Glutamatergic neuron (in vitro differentiated cells): ENCODE data around the gene ATG4D. TPM values are rescaled to one million over a fixed set of nuclear protein-coding genes. Genes with fewer than 3 reads are reported as not detected.

ENCODE experiments used
- DNase-seq: peaks from one replicate; pipeline ENCODE4 v3.0.0; 2022
- H3K27ac Mint-ChIP-seq: one replicate; pipeline ENCODE4 v1.8.0; 2020; ENCODE audit warnings: mild to moderate bottlenecking, mixed read lengths, inconsistent platforms; ENCODE audit not compliant: unreplicated experiment
- H3K27me3 Mint-ChIP-seq: one replicate; pipeline ENCODE4 v1.8.0; 2020; ENCODE audit warnings: mild to moderate bottlenecking, moderate library complexity, mixed read lengths, inconsistent platforms; ENCODE audit not compliant: unreplicated experiment
- H3K36me3 Mint-ChIP-seq: one replicate; pipeline ENCODE4 v1.8.0; 2020; ENCODE audit warnings: mild to moderate bottlenecking, mixed read lengths, inconsistent platforms; ENCODE audit not compliant: unreplicated experiment
- H3K4me1 Mint-ChIP-seq: one replicate; pipeline ENCODE4 v1.8.0; 2020; ENCODE audit warnings: mild to moderate bottlenecking, low read depth, mixed read lengths, inconsistent platforms; ENCODE audit not compliant: unreplicated experiment
- H3K4me3 Mint-ChIP-seq: one replicate; pipeline ENCODE4 v1.8.0; 2020; ENCODE audit warnings: mild to moderate bottlenecking, mixed read lengths, inconsistent platforms; ENCODE audit not compliant: unreplicated experiment
- H3K9me3 Mint-ChIP-seq: one replicate; pipeline ENCODE4 v1.8.0; 2020; ENCODE audit warnings: mild to moderate bottlenecking, moderate library complexity, mixed read lengths, inconsistent platforms; ENCODE audit not compliant: unreplicated experiment
- total RNA-seq: library from RNA; stranded (reverse); fragmentation: NEBNext Ultra II Directional; extraction: Animal tissue kit (Norgen Biotek cat#: 25700); gene quantifications from one replicate; pipeline ENCODE4 v1.2.1, GENCODE V29; 2021; ENCODE audit not compliant: unreplicated experiment
- TF ChIP-seq, protein P1 (sequence below): fragments of 200-600 bp; sonication (generic); IDR thresholded peaks from one replicate; pipeline ENCODE4 v1.5.0; 2021; ENCODE audit not compliant: partially characterized antibody, unreplicated experiment

The ATG4D gene
- total RNA-seq, 1 donor from 2014 or later, result 56.1 TPM

DNA sequence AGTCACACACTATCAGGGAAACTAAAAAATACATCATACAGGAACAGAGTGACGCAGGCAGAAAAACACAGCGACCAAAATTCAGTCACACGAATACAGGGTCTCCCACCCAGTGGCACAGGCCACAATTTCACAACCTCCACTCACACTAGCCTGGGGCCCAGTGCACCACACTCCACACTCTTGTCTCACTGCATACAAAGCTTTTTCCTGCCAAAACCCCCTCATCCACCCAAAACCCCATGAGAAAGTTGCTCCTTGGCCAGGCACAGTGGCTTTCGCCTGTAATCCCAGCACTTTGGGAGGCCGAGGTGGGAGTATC is 27.7 kb upstream of the ATG4D start:
- Mint-ChIP-seq H3K4me3 (peak overlapping the region; percentile 3), H3K9me3 (peaks cover 6% of the 10 kb centered on the region), H3K4me1 (peaks cover 11% of the 10 kb centered on the region), H3K27ac (no peak overlapping the region), H3K36me3 (peaks cover 5% of the 10 kb centered on the region), H3K27me3 (peaks cover 32% of the 10 kb centered on the region)
- TF ChIP-seq, protein P1, sequence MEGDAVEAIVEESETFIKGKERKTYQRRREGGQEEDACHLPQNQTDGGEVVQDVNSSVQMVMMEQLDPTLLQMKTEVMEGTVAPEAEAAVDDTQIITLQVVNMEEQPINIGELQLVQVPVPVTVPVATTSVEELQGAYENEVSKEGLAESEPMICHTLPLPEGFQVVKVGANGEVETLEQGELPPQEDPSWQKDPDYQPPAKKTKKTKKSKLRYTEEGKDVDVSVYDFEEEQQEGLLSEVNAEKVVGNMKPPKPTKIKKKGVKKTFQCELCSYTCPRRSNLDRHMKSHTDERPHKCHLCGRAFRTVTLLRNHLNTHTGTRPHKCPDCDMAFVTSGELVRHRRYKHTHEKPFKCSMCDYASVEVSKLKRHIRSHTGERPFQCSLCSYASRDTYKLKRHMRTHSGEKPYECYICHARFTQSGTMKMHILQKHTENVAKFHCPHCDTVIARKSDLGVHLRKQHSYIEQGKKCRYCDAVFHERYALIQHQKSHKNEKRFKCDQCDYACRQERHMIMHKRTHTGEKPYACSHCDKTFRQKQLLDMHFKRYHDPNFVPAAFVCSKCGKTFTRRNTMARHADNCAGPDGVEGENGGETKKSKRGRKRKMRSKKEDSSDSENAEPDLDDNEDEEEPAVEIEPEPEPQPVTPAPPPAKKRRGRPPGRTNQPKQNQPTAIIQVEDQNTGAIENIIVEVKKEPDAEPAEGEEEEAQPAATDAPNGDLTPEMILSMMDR, result no peak
- DNase-seq, result no peak

DNA sequence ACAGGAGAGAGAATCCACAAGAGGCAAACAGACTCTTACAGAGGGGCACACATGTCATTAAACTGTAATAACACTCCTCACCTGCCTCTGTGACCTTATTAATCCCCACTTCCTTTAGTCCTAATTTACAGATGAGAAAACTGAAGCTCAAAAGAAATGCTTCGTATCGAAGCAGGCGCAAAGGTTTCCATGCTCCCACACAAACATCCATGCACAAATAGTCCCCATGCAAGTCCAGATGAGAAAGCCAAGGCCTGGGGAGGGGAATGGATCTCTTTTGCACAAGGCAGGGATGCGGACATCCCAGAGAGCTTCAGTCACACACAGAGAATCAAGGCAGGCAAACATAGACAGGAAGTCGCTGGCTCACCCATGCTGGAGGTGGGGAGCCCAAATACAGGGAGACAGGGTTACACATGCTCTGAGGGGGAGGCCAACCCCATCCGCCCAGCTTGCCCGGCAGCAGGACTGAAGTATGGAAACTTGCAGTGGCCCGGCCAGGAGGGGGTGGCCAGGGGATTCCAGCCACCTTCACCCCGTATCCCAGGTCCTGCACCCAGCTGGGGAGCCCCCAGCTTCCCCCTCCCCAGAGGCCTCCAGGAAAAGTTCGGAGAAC is 26.9 kb upstream of the ATG4D start:
- TF ChIP-seq, protein P1, result no peak
- no peak overlapping the region for H3K27ac Mint-ChIP-seq

DNA sequence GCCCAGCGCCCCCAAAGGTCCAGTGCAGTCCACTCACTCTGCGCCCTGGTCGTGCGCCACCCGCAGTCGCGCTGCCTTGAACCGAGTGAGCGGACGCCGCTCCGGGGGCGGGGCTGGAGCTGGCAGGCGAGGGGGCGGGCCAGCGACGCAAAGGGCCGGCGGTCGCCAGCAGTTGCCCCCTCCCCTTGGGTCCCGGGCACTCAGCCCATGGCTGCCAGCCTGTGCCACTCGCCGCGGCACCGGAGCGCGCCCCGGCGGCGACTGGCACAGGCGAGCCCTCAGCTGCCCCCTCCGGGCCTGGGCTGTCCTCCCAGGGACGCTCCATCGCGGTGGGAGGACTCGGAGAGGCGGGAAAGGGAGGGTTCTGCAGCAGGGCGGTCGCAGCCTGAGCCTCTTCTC is 26.3 kb upstream of the ATG4D start, which contains the start of gene S1PR5:
S1PR5 (minus strand) TSS at position 87 of the 399 bp plus-strand sequence. CDS start 2,436 bp downstream, outside the sequence.
- peak within 1 kb of the TSS; percentile 68 for H3K4me3 Mint-ChIP-seq
- peaks cover 11% of the 10 kb centered on the region for H3K4me1 Mint-ChIP-seq
- DNase-seq, result peak; percentile 37
- TF ChIP-seq, protein P1, result no peak
- peaks cover 5% of the 10 kb centered on the region for H3K36me3 Mint-ChIP-seq
- no peak within 1 kb of the TSS for H3K27ac Mint-ChIP-seq
- H3K9me3 Mint-ChIP-seq, result peaks cover 6% of the 10 kb centered on the region
- H3K27me3 Mint-ChIP-seq, result peaks cover 32% of the 10 kb centered on the region

More for the DNA sequence above, 26.9 kb upstream of the ATG4D start:
- Mint-ChIP-seq H3K4me1 (peaks cover 11% of the 10 kb centered on the region), H3K36me3 (peaks cover 5% of the 10 kb centered on the region), H3K4me3 (peak overlapping the region; percentile 46), H3K27me3 (peaks cover 32% of the 10 kb centered on the region), H3K9me3 (peaks cover 6% of the 10 kb centered on the region)
- no peak for DNase-seq

DNA sequence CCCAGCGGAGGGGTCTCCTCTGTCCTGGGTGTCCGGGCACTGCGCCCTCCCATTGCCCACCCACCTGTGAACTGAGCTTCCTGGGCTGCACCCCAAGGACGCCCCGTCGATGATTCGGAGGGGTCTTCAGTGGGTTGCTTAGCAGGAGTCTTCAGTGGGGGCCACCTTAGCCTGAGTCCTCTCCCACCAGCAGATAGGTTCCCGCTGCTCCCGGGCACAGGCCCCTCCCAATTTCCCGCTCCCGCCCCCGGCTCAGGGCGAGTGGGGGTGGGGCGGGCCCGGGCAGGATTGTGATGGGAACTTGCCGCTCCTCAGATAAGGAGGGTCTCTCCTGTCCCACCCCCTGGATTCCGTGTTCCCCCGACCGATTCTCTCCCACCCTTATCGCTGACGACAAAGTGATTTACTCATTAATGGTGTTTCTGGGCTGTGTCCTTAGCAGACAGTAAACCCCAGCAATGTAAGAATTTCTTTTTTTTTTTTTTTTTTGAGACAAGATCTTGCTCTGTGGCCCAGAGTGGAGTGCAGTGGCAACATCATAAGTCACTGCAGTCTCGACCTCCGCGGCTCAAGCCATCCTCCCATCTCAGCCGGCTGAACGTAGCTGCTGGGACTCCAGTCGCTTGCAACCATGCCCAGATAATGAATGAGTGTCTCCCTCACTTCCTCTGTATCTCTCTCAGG is 25.8 kb upstream of the ATG4D start:
- Mint-ChIP-seq H3K36me3 (peaks cover 5% of the 10 kb centered on the region), H3K27me3 (peaks cover 32% of the 10 kb centered on the region)

More for the DNA sequence above, 25.8 kb upstream of the ATG4D start:
- Mint-ChIP-seq H3K9me3 (peaks cover 6% of the 10 kb centered on the region), H3K4me1 (peaks cover 11% of the 10 kb centered on the region), H3K4me3 (peak overlapping the region; percentile 68), H3K27ac (no peak overlapping the region)
- peak; percentile 35 for DNase-seq
- TF ChIP-seq, protein P1, result no peak
